Activated gamma-delta T cell treated with anti-CD3 and anti-CD28 coated beads, Interleukin-2, amount 50 U/mL, for 16 hours (primary cell): ENCODE results near the gene CDK8.

Experiments used
- DNase-seq: peaks from one replicate; pipeline ENCODE4 v3.0.0-alpha.2; 2020; ENCODE audit warnings: low read depth

The CDK8 gene

DNA sequence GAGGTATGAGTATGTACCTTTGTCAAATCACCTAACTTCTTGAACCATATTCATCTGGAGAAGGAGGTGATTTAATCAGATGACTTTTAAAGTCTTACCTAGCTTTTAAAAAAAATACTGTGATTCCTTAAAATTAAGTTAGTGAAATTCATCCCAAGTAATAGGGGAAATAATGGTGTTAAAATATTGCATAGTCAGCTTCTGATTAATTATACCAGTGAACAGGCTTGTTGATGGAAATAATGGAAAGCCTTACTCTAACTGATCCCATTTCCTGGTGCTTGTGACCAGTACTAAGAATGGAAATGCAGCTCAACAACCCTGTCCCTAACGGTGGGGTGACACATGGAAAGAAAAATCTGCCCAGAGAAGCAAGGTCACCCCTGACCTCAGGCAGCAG is 130.7 kb downstream of the CDK8 start:
- no peak for DNase-seq

DNA sequence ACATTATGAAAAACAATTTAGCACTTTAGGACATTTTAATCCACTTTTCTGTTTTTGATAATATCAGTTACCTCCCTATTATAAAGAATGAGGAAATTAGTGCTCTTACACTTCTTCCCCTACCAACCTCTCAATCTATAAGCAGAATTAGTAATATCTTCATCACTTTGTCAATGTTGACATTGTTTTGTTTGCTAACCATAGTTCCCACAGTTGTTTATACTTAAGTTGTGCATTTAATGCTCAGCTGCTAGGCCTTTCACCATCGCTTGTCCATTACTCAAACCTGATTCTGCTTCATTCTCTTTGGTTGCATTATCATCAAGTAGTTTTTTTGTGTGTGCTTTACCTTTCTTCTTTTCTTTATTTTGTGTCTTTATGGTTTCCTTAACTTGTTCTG is 132.1 kb downstream of the CDK8 start:
- no peak for DNase-seq

DNA sequence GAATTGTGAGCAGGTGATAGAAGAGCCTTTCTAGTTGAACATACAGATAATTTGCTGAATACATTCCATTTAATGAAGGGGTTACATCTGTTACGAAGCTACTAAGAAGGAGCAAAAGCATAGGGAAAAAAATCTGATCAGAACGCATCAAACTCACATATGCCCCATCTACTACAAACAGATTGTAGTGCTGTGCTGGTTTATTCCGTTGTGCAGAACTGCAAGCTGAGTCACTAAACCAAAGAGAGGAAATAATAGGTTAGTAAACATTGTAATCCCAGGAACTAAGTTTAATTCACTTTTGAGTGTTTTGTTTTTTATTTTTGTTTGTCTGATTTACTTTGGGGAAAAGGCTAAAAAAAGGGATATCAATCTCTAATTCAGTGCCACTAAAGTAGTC is 136.3 kb downstream of the CDK8 start:
- no peak for DNase-seq

DNA sequence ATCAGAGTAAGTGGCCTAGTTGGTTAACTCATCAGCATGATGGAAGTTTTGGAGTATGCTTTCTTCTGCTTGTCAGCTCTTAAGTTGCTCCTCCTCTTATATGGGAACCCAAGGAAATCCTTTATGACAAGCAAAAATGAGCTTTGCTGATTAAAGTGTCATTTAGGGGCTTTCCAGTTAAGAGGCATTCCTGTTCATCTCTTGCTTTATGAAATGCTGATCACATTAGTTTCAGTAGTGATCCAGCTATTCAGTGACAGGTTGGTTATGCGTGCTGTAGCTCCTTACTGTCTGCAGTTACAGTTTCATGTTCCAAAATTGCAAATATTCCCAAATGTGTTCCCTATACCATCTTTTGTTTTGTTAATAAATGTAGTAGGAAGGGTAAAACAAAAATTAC is 146.6 kb downstream of the CDK8 start:
- DNase-seq: no peak

DNA sequence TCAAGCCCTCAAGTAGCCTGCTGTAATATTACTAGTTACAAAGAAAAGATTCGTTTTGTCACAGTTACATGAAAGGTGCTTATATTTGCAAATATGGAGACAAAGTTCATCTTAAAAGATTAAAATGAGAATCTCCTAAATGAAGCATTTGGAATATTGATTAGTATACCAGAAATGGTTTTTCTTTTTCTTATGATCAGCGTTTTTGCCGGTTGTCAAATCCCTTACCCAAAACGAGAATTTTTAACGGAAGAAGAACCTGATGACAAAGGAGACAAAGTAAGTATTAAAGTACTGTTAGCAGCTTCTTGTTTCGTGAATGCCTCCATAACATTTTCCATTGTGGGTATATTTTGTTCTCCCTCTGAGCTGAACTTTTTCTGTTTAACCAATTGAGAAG is 147.1 kb downstream of the CDK8 start:
- DNase-seq: no peak

DNA sequence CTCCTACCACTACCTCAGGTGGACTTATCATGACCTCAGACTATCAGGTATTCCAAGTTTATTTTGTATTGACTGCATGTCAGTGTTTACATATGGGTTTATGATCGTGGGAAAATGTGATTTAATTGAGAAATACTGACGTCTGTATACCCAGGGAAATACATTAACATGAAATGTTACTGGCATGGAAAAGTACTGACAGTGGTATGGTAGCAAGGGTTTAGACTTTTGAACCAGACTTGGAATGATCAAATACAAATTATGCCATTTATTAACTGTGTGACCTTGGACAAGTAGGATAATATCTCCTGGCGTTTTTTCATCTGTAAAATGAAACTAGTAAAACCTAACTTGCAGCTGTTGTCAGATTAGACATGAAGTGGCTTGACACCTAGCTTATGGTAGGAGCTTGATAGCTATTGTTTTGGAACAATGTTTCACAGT is 147.7 kb downstream of the CDK8 start:
- DNase-seq: no peak

DNA sequence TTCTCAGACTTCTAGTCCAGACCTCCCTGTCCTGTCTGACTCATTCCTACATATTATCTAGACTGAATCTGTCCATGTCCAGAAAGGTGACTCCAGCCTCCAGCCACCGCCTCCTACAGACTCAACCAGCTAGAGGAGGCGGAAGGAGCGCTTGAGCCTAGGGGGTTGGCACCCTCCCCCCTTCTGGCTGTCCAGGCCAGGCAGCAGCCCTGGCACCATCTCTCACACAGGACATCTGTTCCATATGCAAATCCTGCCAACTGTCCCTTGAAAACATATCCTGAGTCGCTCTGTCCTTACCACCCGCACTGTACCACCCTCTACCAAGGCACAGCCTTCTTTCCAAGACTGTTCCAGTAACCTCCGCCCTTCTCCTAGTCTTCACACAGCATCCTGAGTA is 152.9 kb downstream of the CDK8 start:
- no peak for DNase-seq

DNA sequence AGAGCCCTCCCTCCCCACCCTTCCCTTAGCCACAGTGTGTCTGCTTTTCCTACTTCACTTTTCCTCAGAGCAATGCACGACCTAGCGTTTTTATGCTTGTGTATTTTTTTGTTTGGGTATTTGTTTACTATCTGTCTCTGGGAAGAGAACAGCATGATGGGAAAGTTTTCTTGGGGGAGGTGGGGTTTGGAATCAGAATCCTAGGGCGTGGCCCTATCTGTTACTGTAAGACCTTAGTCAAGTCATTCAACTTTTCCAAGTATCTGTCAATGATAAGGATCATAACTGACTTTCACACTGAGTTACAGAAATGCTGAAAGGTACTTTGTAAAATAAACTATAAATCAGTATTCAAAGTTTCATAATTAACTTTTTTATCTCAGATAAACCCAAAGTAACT is 157.3 kb downstream of the CDK8 start:
- DNase-seq: no peak

DNA sequence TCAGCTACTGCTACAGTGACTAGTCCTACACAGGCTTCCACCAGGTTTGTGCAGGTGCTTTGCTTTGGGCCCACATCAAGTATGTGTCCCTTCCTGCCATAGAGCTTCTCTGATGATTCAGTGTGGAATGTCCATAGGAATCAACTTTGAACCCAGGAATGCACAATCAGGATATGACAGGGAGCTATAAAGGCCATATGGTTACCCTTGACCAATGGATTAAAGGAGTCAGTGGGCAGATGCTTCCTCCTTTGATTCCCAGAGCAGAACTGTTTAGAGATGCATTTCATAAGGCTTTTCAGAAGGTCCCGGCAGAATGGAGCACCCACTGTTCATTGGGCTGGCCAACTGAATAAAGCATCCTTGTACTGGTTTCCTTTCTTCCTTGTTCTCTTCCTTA is 158.3 kb downstream of the CDK8 start:
- DNase-seq: no peak

DNA sequence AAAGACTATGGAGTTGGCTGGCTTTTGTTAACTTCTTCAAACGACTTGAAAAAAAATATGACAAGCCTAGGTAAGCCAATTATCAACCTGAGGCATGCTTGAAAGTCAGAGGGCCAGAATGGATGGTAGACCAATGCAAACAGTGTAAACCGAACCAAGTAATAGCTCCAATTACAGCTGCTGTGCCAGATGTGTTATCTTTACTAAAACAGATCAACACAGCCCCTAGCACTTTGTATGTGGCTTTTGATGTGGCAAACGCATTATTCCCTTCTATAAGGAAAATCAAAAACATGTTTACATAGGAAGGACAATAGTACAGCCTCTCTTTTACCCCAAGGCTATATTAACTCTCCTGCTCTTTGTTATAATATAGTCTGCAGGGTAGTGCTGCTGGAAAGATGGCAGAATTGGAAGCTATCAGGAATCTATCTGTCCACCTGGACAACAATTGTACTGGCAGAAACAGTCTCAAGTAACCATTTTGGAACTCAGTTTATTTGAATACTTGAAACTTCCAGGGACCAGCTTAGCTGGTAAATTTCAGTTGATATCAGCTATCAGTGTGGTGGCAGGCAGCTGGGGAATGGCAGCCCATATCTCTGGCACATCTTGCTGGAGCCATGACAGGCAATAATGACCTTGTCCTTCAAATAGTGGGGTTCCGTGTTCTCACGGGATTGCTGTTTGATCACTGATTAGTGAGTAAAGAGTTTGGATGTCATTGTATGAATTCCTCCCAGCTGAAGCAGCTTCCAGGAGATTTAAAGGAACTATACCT is 159.2 kb downstream of the CDK8 start:
- DNase-seq: no peak

DNA sequence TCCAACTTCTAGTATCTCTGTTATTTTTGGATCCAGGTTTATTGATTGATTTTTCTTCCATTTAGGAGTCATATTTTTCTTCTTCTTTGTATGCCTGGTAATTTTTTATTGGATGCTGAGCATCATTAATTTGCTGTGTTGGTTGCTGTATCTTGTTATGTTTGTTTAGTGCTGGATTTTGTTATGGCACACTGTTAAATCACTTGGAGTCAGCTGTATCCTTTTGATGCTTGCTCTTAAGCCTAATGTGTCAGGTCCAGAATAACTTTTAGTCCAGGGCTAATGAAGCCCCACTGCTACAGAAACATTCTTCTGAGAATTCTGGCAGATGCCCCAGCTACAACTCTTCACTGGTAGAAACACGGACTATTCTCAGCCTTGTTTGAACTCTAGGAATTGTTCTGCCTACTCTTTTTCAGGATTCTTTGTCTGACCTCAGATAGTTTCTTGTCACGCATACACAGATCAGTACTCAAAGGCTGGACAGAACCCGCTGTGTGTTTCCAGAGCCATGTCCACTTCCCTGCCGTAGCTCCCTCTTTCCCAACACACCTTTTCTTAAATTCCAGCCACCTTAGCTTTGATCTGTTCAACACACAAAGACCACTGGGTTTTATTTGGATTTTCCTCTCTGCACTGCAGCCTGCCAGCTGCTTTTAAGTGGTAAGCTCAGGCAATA is 166.5 kb downstream of the CDK8 start:
- no peak for DNase-seq

DNA sequence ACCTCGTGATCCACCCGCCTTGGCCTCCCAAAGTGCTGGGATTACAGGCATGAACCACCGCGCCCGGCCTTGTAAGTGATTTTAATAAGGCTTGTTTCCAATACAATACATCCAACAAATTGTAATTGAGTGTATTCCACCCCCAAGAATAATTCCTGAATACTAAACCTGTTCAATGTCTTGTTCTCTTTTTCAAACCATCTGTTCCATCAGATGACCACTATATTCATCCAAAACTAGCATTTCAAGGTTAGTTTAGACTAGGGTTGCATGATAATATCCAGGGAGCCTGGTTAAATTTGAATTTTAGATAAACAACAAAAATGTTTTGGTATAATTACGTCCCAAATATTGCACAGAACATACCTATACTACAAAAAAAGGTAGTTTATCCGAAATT is 168.1 kb downstream of the CDK8 start:
- no peak for DNase-seq

DNA sequence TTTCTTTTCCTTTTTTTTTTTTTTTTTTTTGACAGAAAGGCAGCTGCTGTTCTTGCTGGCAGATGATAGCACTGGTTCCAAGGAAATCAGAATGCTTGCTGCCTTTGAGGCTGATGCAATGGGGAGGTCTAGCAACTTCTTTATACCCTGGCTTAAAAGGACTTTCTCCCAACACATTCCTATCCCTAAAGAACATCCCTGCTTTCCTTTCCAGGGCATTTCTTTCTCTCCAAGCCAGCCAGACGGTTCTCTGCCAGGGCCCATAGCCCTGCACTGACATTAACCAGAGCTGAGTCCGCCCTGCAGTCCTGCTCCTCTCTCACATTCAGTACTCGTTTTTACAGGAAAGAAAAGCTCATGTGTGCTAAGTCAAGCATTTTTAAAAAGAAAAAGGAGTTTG is 169.7 kb downstream of the CDK8 start:
- no peak for DNase-seq

DNA sequence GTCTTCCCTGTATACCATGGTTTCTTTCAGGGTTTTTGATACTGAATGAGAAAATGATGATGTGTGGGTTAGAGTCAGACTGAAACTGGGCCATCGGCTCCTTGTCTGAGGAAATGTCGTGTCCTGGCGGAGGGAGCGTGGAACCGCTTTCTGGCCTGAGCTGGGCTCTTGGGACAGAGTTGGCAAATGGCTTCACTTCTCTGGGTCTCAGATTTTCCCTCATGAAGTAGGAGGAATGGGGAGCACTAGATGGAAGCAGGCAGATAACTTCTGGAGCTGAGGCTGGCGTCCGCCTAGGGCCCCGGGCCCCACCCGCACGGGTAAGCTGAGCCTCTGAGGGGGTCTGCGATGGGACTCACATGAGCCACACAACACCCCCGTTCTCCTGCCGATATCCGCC is 170.3 kb downstream of the CDK8 start:
- no peak for DNase-seq

DNA sequence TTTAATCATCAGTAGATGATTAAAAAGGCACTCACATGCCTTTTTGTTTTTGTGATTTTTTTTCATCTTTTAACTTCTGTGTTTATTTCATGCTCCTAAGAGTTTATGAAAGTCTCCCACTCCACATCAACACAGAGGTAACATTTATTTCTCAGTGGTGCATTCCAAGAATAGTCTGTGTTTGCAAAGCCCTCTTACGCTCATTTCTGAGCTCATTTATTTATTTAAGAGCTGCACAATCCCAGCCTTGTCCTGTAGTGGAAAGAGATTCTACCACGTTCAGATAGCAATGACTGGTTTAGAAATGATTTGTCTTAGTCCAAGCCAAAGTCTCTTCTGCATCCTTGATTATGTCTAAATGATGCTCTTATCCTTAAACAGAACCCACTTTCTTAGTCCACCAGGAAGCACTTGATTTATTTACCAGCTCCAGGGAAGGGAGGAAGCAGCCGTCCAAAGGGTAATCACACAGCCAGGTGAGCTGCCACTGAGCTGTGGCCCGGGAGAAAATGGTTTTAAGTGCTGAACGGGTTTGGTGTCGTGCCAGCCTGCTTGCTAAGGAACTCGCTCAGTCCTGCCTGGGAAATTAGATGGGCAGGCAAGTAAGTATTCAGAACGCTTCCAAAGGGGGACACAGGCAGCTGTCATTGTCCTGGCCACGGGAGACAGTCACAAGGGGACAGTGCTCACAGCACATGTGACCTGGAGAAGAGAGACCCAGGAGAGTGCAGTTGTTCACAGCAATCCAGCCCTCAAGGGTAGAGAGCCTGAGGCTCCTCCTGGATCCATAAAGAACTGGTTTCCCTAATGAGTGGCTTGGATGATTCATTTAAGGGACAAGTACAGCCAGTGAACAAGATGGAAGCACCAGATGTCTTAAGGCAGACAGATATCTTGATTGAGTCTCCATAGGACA is 171.8 kb downstream of the CDK8 start:
- DNase-seq: no peak

DNA sequence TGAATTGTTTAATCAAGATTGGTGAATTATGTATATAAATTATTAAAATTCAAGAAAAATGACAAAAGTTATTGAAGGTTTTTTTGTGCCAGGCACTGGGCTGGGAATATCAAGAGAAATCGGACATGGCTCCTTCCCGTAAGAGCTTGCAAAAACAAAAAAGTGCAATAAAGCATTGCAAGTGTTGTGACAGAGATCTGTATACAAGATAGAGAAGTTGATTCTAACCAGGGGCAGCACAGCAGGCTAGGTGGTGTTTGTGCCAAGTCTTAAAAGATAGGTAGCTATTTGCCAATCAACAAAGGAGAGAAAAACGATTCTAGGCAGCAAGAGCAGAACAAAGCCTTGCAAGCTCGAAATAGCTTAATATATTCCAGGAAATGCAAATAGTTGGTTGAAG is 179.8 kb downstream of the CDK8 start:
- DNase-seq: no peak

DNA sequence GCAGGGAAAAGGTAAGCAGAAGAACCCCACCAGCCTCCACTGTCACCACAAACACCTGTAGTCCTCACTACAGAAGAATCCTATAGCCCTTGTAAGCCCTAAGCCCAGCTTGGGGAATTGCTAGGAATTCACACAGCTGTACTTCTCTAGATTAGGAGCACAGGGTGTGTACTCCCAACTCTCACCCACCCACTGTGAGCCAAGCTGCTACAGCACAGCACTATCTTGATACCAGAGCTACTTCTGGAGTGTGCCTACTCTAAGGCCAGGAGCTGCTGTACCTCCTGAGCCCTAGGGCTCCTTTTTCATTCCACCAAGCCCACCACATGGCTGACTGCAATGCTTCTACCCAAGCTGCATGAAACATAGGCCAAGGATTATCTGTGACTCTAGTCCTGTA is 181.2 kb downstream of the CDK8 start:
- no peak for DNase-seq

DNA sequence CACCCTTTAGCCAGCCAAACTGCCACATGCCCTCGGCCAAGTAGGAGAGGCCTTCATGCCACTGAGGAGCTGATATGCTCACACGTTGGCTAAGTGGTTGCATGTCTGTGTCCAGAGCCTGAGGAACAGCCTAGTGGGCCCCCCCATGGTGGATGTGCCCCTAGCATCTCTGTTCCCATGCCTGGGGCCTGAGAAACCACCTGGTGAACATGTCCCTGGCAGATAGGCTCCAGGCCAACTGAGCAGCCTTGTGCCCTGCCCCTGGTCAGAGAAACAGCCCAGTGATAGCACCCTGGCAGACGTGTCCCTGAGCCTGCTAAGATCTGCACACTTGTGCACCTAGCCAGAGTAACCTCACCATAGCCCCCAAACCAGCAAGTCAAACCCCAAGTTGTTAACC is 181.7 kb downstream of the CDK8 start:
- DNase-seq: no peak

DNA sequence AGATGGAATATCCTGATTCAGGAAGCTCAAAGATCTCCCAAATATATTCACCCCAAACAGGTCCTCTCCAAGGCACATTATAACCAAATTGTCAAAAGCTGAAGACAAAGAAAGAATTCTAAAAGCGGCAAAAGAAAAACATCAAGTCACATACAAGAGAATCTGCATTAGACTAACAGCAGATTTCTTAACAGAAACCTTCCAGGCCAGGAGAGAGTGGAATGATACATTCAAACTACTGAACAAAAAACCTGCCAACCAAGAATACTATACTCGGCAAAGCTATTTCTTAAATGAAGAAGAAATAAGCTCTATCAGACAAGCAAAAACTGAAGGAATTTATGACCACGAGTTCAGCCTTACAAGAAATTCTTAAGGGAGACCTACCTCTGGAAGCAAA is 183.0 kb downstream of the CDK8 start:
- DNase-seq: no peak

DNA sequence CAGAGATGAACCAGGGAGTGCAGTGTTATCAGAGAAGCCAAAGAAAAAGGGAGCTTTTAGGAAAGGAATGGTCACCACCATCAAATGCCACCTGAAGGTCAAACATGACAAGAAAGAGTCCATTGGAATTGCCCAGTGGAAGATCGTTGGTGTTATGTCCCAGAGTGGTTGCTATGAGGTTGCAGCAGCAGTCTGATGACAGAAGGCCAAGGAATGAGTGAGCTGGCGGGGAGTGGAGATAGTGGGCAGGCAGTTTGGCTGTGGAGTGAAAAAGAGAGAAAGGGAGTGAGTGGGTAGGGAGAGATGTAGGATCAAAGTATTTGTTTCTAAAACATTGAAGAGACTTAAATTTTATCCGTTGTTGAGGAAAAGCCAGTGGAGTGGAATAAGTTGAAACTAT is 186.2 kb downstream of the CDK8 start:
- no peak for DNase-seq

DNA sequence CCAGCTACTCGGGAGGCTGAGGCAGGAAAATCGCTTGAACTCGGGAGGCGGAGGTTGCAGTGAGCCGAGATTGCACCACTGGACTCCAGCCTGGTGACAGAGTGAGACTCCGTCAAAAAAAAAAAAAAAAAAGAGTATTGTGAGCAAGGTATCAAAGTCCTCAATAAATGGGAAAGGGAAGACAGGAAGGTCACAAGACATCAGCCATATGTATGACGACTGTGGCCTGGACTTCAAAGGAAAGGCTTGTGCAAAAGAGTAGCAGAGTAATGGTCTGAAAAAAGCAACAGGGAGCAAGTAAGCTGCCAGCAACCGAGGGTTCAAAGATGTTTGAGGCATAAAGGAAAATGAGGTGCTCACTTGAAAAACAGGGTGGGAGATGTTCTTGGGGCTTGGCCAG is 187.5 kb downstream of the CDK8 start:
- no peak for DNase-seq

DNA sequence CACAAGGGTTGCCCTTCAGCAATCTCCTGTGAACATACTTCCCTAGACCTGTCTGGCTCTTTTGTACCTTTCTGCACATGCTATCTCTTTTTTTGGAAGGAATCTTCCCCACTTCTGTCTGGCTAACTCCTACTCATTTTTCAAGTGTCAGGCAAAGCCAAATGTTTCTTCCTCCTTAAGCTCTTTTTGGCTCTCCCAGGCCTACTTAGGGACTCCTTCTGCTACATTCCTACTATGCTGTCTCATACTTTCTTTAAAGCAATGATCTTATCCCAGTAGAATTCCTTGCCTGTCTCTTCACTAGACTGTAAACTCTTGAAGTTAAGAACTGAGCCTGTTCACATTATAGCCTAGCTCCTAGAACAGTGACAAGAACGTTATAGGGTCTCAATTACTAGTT is 188.6 kb downstream of the CDK8 start:
- no peak for DNase-seq

DNA sequence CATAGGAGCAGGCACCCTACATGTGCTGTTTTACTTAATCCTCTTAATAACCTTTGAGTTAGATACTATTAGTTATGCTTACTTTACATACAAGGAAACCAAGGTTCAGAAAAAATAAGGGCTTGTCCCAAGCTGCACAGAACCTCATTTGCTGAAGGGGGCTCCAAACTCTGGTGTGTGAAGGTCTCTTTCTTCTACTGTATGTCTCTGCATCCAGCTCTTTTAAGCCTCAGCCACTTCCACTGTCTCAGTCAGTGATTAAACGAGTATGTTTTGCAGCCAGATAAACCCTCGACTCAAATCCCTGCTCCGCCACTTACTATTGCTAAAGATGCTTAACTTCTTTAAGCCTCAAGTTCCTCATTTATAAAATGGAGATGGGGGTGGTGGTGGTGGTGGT is 191.2 kb downstream of the CDK8 start:
- DNase-seq: no peak
